Measurements from ENCODE around the gene OR2T27.
"Not testable (repeated sequence)": the region's sequence is repeated elsewhere in the genome, so short reads cannot be mapped to it uniquely, and the experiment has no call there.

OR2T27 gene

GRCh38 chr1:248655354-248655753, at the start of gene OR2T27:
Gene OR2T27 (minus strand): TSS chr1:248655528. CDS start chr1:248650884, 4,644 bp downstream.
- not testable (repeated sequence) for DNase-seq (ENCODE audit: low read depth)

GRCh38 chr1:248704606-248705005, 49.3 kb upstream of the OR2T27 start:
- no peak for DNase-seq (ENCODE audit: low read depth)
- no peak overlapping the region for H3K4me3 ChIP-seq (ENCODE audit: low read depth, low read length)
- TF ChIP-seq CTCF (IDR thresholded peaks at IDR 0.05; ENCODE audit: low read depth, low read length, missing control alignments) = no peak

More at GRCh38 chr1:248655354-248655753, at the start of gene OR2T27:
- H3K4me3 ChIP-seq (ENCODE audit: low read depth, low read length) = not testable (repeated sequence)

- no peak for DNase-seq (ENCODE audit: low read depth)
- TF ChIP-seq CTCF (IDR thresholded peaks at IDR 0.05; ENCODE audit: low read depth, low read length, missing control alignments) = no peak
- H3K4me3 ChIP-seq (ENCODE audit: low read depth, low read length) = no peak overlapping the region
Observed at GRCh38 chr1:248703674-248704073, 48.3 kb upstream of the OR2T27 start.

- TF ChIP-seq CTCF (IDR thresholded peaks at IDR 0.05; ENCODE audit: low read depth, low read length, missing control alignments) = no peak
- no peak within 1 kb of the TSS for H3K4me3 ChIP-seq (ENCODE audit: low read depth, low read length)
- DNase-seq (ENCODE audit: low read depth) = peak; percentile 10
Observed at GRCh38 chr1:248702714-248703113, 47.4 kb upstream of the OR2T27 start, which contains the start of gene OR14I1. Gene OR14I1 (minus strand): TSS chr1:248702766.

- DNase-seq (ENCODE audit: low read depth) = no peak
- TF ChIP-seq CTCF (IDR thresholded peaks at IDR 0.05; ENCODE audit: low read depth, low read length, missing control alignments) = no peak
- H3K4me3 ChIP-seq (ENCODE audit: low read depth, low read length) = no peak overlapping the region
Observed at GRCh38 chr1:248699099-248699498, 43.8 kb upstream of the OR2T27 start.

GRCh38 chr1:248697907-248698306, 42.6 kb upstream of the OR2T27 start:
- no peak overlapping the region for H3K4me3 ChIP-seq (ENCODE audit: low read depth, low read length)
- TF ChIP-seq CTCF (IDR thresholded peaks at IDR 0.05; ENCODE audit: low read depth, low read length, missing control alignments) = no peak
- no peak for DNase-seq (ENCODE audit: low read depth)

- no peak for DNase-seq (ENCODE audit: low read depth)
- no peak overlapping the region for H3K4me3 ChIP-seq (ENCODE audit: low read depth, low read length)
- TF ChIP-seq CTCF (IDR thresholded peaks at IDR 0.05; ENCODE audit: low read depth, low read length, missing control alignments) = no peak
Observed at GRCh38 chr1:248696774-248697173, 41.4 kb upstream of the OR2T27 start.
